ENCODE measurements around the gene LPCAT1.

DNA sequence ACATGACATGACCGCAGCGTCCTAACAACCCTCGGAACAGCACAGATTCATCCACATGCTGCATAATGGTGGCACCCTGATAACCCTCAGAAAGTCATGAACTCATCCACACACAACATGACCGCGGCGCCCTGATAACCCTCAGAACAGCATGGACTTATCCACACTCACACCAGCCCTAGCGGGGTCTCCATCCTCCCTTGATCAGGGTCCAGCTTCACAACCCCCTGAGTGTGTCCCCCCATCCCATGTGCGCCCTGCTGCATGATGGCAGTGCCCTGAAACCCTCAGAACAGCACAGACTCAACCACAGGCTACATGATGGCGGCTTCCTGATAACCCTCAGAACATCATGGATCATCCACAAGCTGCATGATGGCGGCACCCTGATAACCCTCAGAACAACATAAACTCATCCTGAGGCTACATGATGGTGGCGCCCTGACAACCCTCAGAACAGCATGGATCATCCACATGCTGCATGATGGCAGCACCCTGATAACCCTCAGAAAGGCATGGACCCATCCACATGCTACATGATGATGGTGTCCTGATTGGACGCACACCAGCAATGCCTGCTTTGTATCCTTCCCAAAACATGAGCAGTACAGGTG is 106.8 kb downstream of the LPCAT1 start:
- TF ChIP-seq, protein P1, sequence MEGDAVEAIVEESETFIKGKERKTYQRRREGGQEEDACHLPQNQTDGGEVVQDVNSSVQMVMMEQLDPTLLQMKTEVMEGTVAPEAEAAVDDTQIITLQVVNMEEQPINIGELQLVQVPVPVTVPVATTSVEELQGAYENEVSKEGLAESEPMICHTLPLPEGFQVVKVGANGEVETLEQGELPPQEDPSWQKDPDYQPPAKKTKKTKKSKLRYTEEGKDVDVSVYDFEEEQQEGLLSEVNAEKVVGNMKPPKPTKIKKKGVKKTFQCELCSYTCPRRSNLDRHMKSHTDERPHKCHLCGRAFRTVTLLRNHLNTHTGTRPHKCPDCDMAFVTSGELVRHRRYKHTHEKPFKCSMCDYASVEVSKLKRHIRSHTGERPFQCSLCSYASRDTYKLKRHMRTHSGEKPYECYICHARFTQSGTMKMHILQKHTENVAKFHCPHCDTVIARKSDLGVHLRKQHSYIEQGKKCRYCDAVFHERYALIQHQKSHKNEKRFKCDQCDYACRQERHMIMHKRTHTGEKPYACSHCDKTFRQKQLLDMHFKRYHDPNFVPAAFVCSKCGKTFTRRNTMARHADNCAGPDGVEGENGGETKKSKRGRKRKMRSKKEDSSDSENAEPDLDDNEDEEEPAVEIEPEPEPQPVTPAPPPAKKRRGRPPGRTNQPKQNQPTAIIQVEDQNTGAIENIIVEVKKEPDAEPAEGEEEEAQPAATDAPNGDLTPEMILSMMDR (IDR thresholded peaks at IDR 0.05): no peak
- no peak for TF ChIP-seq POLR2AphosphoS5 (IDR thresholded peaks at IDR 0.05; ENCODE audit: low read depth, low read length)

Data from Panc1 (cell line).